Stimulated activated CD4-positive, alpha-beta T cell treated with anti-CD3 and anti-CD28 coated beads, Interleukin-12 subunit alpha, Interleukin-12 subunit beta, amount 100 ng/mL, for 24 hours (primary cell): ENCODE data around the gene DDO.
"Not testable (repeated sequence)": the region's sequence is repeated elsewhere in the genome, so short reads cannot be mapped to it uniquely, and the experiment has no call there.

ENCODE experiments used
- DNase-seq, 2 experiments: peaks; one replicate each; pipeline ENCODE4 v3.0.0-alpha.2; 2020; ENCODE audit warnings: low read depth in 2 of 2

DDO gene, protein sequence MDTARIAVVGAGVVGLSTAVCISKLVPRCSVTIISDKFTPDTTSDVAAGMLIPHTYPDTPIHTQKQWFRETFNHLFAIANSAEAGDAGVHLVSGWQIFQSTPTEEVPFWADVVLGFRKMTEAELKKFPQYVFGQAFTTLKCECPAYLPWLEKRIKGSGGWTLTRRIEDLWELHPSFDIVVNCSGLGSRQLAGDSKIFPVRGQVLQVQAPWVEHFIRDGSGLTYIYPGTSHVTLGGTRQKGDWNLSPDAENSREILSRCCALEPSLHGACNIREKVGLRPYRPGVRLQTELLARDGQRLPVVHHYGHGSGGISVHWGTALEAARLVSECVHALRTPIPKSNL

DNA sequence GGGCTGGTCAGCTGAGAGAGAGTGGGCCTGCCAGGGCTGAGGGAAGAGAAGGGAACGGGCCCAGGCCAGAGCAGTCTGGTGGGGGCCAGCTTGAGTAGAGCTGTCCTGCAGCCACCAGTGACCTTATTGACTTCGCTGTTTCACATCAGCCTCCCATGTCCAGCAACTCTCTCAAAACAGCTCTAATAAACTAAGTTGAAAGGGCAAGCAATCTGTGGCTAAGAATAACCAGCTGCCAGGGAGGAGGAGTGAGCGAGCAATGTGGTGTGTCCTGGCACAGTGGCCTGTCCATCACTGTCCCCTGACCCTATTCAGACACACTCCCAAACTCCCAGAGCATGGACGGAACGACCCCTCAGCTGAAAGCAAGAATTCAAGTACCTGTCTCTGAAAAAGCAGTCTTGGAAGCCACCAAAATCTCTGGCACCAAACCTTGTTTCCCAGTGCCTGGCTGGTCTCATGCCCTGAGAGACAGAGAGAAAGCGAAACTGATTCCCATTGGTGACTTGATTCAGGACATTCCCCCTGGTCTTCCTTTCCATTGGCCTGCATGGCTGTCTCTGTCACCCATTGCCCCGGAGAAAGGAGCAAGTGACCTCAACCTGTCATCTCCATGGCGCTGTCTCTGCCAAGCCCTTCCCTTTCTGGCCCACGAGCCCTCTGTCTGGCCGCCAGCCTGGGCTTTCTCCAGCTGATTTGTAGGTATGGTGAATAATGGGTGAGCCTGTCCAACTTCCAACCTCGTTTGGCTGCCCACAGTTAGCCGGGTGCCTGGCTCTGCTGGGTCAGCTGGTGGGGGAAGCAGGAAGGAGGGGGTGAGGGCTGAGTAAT is at the start of gene DDO:
Gene DDO (minus strand): TSS at position 490 of the 831 bp plus-strand sequence. CDS start 2,113 bp downstream, outside the sequence.
- no peak for DNase-seq

DNA sequence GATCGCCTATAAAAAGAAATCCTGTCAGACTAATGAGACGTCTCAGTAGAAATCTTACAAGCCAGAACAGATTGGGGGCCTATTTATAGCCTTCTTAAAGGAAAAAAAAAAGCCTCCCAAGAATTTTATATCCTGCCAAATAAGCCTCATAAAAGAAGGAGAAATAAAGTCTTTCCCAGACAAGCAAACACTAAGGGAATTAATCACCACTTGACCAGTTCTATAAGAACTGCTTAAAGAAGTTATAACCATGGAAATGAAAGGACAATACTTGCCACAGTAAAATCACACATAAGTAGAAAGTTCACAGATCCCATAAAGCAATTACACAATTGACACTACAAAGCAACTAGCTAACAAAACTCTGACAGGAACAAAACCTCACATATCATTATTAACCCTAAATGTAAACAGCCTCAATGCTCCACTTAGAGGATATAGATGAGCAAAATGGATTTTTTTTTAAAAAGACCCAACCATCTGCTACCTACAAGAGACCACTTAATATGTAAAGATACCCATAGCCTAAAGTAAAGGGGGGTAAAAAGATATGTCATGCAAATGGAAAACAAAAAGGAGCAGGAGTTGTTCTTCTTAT is 47.6 kb upstream of the DDO start:
- DNase-seq: no peak

DNA sequence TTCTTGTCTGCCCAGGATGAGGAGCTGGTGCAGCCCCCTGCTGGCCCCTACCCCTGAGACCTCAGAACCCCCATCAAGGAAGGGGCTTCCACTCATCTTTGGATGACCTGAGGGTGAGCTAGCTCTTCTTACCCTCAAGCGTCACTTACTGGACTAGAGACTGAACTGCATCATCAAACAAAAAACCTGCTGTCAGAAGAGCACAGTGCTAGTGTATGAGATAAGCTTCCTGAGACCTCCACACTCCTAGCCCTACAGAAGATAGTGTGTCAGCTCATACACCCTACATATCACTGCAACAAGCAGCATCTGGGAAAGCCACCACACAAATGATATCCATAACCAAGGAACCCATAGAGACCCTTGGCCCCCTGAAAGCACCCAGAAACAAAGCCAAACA is 46.0 kb upstream of the DDO start:
- no peak for DNase-seq

DNA sequence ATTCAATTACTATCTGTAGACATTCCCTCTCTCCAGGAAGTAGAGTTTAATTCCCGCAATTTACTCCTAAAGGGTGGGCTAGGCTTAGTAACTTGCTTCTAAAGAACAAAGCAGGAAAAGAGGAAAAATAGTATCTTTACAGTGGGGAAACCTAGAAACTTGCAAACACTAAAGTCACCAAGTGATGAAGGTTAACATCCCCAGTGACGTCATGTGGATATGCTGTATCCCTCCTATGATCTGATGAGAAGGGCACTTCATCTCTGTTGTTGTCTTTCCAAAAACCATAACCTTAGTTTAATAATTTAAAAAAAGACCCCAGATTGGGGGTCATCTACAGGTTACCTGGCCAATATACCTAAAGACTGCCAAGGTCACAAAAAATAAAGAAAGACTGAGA is 43.8 kb upstream of the DDO start:
- DNase-seq: no peak

DNA sequence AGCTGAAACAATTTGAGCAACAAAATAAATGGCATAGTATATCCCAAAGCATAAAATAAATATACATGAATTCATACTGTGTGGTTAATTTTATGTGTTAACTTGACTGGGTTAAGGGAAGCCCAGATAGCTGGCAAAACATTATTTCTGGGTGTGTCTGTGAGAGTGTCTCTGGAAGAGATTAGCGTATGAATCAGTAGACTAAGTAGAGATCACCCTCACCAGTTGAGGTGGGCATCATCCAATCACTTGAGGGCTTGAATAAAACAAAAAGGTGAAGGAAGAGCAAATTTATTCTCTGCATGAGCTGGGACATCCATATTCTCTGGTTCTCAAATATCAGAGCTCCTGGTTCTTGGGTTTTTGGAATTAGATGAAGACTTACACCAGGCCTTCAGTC is 43.1 kb upstream of the DDO start:
- no peak for DNase-seq

DNA sequence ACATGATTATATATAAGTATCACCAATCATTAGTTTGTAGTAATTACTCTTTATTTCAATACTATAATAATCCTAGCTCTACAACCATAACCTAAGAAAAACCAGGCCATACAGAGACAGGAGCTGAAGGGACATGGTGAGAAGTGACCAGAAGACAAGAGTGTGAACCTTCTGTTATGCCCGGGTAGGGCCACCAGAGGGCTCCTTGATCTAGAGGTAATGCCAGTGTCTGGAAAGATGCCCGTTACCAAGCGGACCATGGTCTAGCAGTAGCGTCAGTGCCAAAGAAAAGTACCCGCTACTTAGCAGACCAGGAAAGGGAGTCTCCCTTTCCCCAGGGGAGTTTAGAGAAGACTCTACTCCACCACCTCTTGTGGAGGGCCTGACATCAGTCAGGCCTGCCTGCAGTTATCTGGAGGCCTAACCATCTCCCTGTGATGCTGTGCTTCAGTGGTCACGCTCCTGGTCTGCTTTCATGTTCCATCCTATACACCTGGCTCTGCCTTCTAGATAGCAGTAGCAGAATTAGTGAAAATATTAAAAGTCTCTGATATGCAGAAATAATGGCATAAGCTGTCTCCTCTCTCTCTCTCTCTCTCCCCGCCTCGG is 42.3 kb upstream of the DDO start:
- DNase-seq: not testable (repeated sequence)

DNA sequence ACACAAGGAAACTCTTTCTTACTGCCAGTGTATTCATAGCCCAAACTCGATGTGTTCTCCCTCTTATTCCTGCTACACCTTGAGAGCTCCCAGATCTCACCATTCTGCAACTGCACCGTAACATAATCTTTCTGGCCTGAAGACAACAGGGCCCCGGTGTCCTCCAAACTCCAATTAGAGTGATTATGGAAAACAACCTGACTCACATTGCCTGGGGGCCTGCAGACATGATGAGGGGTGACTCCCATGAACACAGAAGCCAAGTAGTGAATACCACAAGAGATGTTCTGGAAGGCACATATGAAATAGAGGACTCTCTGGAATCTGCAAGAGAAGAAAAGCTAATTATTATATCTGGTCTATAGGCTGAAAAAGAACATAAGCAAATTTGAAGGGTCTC is 41.3 kb upstream of the DDO start:
- no peak for DNase-seq

DNA sequence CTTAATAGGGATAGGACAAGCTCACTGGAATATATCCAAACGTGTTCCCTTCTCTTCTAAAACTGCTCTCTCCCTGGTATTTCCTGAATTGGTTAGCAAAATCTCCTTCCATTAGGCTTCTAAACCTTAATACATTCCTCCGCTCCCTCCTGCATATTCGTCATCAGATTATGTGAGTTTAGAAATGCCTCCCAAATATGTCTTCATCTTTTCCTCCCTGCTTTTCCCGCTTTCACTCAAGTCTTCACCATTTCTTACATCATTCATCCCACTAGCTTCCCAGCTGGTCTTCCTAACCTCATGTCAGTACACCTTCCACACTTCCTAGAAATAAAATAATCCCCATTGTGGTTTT is 34.1 kb upstream of the DDO start:
- DNase-seq: no peak

DNA sequence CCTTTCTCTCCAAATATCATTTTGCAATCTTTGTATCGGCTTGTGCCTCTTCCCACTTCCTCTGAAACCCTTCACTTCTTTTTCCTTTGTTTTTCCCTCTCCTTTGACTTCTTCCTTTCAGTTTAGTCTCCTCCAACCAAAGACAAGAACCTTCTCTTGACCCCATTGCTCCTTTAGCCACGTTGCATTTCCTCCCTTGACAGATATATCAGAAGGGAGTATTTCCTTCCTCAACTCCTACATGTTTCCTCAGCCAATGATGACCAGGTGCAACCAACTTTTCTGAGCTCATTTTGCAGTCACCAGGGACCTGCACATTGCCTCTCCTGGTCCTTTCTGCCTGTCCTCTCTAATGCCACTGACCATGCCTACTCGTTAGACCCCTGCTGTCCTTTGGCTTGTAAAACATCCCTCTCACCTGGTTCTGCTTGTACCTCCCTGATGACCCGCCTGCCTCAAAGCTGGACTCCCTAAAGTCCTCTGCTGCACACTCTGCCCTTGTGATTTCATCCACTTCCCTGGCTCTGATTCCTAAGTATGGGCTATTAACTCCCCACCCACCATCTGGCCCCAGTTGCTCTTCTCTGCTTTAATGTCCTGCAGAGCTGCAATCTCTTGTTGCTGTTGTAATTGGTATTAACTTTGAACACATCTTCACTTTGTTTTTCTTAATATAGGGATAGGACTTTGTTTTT is 33.6 kb upstream of the DDO start:
- no peak for DNase-seq

DNA sequence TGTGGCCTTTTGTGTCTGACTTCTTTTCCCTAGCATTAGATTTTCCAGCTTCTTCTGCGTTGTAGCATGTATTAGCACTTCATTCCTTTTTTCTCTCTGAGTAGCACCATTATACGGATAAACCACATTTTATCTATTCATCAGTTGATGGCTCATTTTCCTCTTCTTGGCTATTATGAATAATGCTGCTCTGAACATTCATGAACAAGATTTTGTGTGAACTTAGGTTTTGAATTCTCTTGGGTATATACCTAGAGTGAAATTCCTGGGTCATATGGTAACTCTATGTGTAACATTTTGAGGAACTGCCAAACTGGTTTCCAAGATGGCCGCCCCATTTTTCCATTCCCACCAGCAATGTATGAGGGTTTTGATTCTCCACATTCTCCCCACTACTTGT is 32.4 kb upstream of the DDO start:
- no peak for DNase-seq

DNA sequence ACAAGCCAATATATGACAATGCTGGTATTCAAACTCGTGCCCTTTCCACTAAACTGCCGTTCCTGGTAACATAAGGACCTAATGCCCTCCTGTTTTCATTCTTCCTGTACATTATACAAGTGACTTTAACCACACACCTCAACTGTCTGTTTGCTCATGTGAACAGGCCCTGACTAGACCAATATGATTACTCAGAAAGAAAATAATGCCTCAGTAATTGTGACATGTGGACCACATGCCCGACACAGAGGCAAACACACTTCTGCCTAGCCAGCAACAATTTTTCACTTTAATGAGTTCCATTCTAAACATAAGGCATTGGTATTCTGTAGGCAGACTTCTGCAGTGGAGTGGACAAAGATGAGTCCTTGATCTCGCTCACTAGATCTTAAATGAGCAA is 31.0 kb upstream of the DDO start:
- DNase-seq: no peak

DNA sequence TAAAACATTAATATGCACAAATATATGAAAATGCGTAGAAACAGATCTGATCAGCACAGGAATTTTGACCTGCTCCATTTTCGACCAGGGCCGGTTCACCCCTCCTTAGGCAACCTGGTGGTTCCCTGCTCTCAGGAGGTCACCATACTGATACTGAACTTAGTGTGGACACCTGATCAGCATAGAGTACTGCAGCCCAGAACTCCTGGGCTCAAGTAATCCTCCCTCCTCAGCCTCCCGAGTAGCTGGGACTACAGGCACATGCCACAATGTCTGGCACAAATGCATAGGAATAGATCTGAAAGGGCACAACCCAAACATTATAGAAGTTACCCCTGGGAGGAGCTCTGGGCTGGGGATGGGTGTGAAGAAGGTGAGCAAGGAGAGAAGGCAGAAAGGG is 24.7 kb upstream of the DDO start:
- DNase-seq: no peak

DNA sequence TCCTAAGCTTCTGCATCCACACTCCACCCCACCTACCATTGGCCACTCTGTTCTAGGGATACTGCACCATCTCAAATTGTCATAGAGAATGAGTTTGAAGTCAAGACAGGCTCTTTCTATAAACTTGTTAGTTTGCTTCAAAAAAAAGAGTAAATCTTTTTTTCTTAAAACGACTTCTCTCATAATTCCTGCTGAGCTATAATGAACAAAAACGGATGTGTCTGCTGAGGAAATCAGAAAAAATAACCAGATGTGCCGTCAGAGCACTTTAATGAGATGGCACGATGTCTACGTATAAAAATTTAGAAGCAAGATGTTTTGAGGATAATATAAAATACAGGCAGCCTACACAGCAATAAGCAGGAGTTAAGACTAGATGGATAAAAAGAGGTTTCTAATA is 24.0 kb upstream of the DDO start:
- no peak for DNase-seq

DNA sequence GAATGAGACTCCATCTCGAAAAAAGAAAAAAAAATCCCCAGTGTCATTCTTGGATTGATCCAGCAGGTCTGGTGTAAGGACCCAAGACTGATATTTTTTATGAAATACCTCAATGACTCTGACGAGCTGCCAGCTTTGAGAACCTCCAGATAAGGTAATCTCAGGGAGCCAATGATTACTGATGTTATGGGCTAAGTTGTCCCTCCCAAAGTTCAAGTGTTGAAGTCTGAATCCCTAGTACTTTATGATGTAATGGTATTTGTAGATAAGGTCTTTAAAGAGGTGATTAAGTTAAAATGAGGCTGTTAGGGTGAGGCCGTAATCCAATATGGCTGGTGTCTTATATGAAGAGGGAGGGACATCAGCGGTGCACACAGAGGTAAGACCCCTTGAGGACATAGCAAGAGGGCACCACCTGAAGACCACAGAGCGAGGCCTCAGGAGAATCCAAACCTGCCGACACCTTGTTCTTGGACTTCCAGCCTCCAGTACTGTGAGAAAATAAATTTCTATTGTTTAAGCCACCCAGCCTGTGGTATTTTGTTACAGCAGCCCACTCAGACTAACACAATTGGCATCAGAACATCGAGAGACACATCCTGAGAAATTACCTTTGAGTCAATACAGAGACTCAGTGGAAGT is 19.7 kb upstream of the DDO start:
- DNase-seq: no peak

DNA sequence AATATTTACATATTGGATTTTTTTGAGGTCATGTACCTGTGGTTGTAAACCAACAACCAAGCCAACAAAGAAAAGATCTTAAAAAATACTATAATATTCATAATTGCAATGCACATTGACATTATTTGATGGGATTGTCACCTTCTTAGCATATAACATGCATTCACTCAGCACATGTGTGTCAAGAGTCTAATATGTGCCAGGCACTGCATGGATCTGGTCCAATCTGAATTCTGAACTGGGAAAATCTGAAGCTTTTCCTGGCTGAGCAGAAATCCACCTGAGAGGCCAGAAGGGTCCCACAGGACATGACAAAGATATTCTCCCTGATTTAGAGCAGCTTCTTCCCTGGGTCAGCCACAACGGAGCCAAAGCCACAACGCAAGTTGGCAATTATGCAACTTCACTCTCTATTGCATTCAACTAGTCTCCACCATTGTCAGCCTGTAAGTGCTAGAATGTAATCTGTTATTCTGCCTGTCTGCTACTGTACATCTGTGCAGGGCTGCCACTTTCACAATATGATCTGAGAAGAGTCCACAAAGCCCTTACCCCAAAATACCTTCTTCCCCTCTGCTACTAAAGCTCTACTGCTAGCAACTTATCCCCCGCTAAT is 17.0 kb upstream of the DDO start:
- DNase-seq: no peak

DNA sequence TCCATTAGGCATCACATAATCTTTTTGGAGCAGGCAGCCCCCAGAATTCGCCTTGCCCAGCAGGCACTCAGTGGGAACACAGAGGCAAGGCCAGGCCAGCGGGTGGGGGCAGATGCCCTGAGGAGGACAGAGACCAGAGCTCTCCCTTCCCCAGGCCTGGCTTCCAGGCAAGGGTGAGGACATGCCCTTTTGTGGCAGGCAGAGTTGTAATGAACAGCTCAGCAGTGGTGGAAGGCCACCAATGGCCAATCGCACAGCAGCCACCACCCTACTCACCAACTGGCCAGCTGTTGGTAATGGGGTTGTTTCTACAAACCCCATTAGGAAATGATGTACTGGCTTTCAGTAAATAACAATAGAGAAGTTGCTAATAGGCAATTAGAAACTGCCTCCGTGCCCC is 15.4 kb upstream of the DDO start:
- DNase-seq: no peak

DNA sequence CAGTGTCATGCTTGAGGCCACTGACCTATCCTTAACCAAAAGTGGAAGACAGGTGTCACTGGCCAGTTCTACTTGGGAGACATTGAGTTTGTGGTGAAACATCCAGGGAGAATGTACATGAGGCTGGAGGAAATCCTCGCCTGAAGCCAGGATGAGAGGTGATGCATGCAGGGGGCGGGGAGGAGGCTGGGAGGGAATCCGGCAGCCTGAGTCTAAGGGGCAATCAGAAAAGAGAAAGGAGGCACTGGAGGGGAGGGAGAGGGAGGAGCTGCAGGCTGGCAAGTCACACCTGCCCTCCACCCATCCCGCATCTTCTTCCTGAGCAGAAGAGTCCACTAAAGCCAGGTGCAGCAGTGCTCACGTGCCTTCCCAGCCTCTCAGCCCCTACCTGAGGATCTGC is 14.9 kb upstream of the DDO start:
- DNase-seq: no peak

DNA sequence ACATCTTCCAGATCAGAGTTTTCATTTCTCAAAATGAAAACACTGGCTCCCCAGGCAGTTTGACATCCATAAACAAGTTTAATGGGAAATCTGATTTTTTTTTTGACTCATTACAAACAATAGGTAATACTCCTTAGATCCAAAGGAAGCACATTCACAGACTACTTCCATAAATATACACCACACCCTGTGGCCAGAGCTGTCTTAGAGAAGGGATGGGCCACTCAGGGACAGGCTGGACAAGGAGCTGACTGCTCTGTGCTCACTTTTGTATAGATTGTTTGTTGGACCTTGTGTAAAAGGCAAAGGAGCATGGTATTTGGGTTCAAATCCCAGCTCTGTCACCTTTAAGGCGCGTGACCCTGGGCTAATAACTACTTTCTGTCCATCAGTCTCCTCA is 12.8 kb upstream of the DDO start:
- no peak for DNase-seq

DNA sequence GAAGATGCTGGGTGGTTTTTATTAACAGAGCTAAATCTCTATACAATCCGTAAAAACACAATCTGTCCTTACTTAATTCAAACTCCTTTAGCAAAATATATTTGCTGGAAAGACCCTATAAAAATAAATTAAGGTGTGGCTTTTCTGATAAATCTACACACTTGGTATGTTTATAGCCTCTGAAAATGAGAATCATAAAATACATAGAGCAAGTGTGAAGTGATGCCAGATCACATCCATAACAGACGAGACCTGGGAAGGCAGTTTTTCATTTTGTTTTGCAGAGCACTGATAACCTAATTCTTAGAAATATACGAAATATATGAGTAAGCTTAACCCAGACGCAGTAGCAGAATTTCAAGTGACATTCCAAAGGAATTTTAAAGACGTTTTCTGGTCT is 10.4 kb upstream of the DDO start:
- no peak for DNase-seq

DNA sequence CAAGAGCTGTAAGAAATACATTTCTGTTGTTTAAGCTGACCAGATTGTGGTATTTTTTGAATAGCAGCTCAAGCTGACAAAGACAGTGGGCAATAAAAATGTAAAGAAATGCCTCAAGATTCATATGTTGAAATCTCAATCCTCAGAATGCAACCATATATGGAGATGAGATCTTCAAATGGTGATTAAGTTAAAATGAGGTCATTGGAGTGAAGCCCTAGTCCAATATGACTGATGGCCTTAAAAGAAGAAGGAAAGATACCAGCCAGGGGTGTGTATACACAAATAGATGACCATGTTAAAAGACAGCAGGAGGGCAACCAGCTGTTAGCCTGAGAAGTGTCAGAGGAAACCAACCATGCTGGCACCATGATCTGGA is 7.1 kb upstream of the DDO start:
- DNase-seq: no peak
